Measurements from ENCODE around the gene TMEM196. TPM values are rescaled to one million over a fixed set of nuclear protein-coding genes. Genes with fewer than 3 reads are reported as not detected.

The TMEM196 gene
- total and polyA plus RNA-seq, 2 donors (not counting 3 experiments of a cell fraction or from before 2014, with no cell fraction given), result not detected

DNA sequence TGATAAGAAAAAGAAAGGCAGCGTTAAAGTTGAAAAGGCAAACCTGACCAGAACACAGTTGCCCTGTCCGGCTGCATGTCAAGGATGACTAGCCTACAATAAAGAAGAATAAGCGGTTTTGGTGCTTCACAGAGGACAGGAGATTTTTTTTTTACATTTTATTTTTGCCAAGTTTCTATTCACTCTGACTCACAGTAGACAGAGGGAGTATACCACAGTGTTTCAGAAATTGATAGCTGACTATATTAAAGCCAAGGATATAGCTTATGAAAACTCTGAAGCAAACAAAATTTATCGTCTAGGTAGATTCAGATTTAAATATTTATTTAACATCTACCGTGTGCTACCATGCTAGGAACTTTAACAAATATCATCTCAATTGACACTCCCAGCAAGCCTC is 47.6 kb downstream of the TMEM196 start:
- no peaks in the 10 kb centered on the region for H3K79me2 ChIP-seq (ENCODE audit: control insufficient read depth, insufficient read depth, low read length)
- BruUV-seq (replicated peaks), result no TSS peak
- H3K27me3 ChIP-seq (ENCODE audit: control insufficient read depth in 2 of 2, insufficient read depth in 2 of 2, low read length in 2 of 2), result peaks cover 2 to 30% of the 10 kb centered on the region in 2 experiments
- dilution Hi-C loops (cut with MboI; ENCODE audit: extremely low pct_ligation_motif_present, low sequenced_read_pairs), result no loop called here
- H3K27ac ChIP-seq (ENCODE audit: insufficient read depth, low read depth, low read length), result no peak overlapping the region
- ChIA-PET CTCF (interaction anchor here (0.6 to 4.0 kb wide), 6 partner anchors 10 to 873 kb away, joined by 3 to 23 read pairs (median 4); no protein-coding TSS in a partner anchor), POLR2A (no interaction called here)
- H3K4me2 ChIP-seq (ENCODE audit: insufficient read depth, low read length), result no peak overlapping the region
- no peaks in the 10 kb centered on the region for H3K9me1 ChIP-seq (replicated peaks; ENCODE audit: control insufficient read depth, extremely low read depth, insufficient read depth, low read length)
- no peak overlapping the region for H3K4me3 ChIP-seq (replicated peaks in 1 of 3; ENCODE audit: insufficient read depth in 1 of 3, low read depth in 1 of 3, low read length in 3 of 3)
- no peak for FAIRE-seq
- no peak for TF ChIP-seq JUN (IDR thresholded peaks at IDR 0.05; ENCODE audit: borderline replicate concordance, insufficient read depth, insufficient read length, low read depth)
- TF ChIP-seq POLR2AphosphoS5 (IDR thresholded peaks at IDR 0.05; ENCODE audit: insufficient read depth, low read depth, low read length), result no peak
- TF ChIP-seq EZH2 (IDR thresholded peaks at IDR 0.05; ENCODE audit: borderline replicate concordance, low read depth, low read length, severe bottlenecking), result no peak
- no peak for TF ChIP-seq GATA2 (IDR thresholded peaks at IDR 0.05; ENCODE audit: insufficient read depth, insufficient read length, low read depth, low read length)
- no peak for TF ChIP-seq FOS (IDR thresholded peaks at IDR 0.05; ENCODE audit: borderline replicate concordance, insufficient read depth, low read length)
- TF ChIP-seq MAX (IDR thresholded peaks at IDR 0.05; ENCODE audit: insufficient read depth, insufficient read length), result no peak
- TF ChIP-seq POLR2A (IDR thresholded peaks at IDR 0.05; ENCODE audit: low read depth, low read length), result no peak
- TF ChIP-seq MYC (IDR thresholded peaks at IDR 0.05; ENCODE audit: low read depth, low read length), result no peak
- TF ChIP-seq, protein P1, sequence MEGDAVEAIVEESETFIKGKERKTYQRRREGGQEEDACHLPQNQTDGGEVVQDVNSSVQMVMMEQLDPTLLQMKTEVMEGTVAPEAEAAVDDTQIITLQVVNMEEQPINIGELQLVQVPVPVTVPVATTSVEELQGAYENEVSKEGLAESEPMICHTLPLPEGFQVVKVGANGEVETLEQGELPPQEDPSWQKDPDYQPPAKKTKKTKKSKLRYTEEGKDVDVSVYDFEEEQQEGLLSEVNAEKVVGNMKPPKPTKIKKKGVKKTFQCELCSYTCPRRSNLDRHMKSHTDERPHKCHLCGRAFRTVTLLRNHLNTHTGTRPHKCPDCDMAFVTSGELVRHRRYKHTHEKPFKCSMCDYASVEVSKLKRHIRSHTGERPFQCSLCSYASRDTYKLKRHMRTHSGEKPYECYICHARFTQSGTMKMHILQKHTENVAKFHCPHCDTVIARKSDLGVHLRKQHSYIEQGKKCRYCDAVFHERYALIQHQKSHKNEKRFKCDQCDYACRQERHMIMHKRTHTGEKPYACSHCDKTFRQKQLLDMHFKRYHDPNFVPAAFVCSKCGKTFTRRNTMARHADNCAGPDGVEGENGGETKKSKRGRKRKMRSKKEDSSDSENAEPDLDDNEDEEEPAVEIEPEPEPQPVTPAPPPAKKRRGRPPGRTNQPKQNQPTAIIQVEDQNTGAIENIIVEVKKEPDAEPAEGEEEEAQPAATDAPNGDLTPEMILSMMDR (IDR thresholded peaks at IDR 0.05; ENCODE audit: extremely low read depth in 1 of 2, insufficient read depth in 1 of 2, low read depth in 1 of 2, low read length in 2 of 2), result no peak
- H4K20me1 ChIP-seq (replicated peaks; ENCODE audit: control insufficient read depth, extremely low read depth, insufficient read depth, low read length), result no peaks in the 10 kb centered on the region
- intact Hi-C loops (cut with micrococcal nuclease), result no loop called here
- no peak for DNase-seq (ENCODE audit: low read depth, low spot score)
- H3K9me3 ChIP-seq (replicated peaks; ENCODE audit: control insufficient read depth, insufficient read depth, low read length), result no peaks in the 10 kb centered on the region
- H2AFZ ChIP-seq (ENCODE audit: low read depth, low read length), result no peak overlapping the region
- H3K9ac ChIP-seq (replicated peaks; ENCODE audit: extremely low read depth, insufficient read depth, low read length), result no peak overlapping the region
- H3K4me1 ChIP-seq (ENCODE audit: control insufficient read depth, extremely low read depth, insufficient read depth, low read length), result no peaks in the 10 kb centered on the region
- H3K36me3 ChIP-seq (ENCODE audit: control insufficient read depth in 2 of 2, extremely low read depth in 1 of 2, insufficient read depth in 2 of 2, low read length in 2 of 2), result no peaks in the 10 kb centered on the region
